GM18868 (cell line): Measurements from ENCODE around the gene CCDC57.
A peak's percentile ranks its signal among the peaks of the same experiment; 100 is the strongest.

ENCODE experiments used
- ATAC-seq: cut with Tn5 transposase; IDR thresholded peaks from one replicate; pipeline ENCODE4 v1.9.1; 2021; ENCODE audit warnings: mild to moderate bottlenecking, moderate library complexity; ENCODE audit not compliant: unreplicated experiment

CCDC57 gene

GRCh38 chr17:82237083-82237745, 24.6 kb upstream of the CCDC57 start:
- ATAC-seq = no peak

- no peak for ATAC-seq
These were observed 23.7 kb upstream of the CCDC57 start for GRCh38 chr17:82236142-82236971.

GRCh38 chr17:82235775-82236141, 23.1 kb upstream of the CCDC57 start:
- ATAC-seq = no peak

- no peak for ATAC-seq
These were observed 22.6 kb upstream of the CCDC57 start for GRCh38 chr17:82235056-82235774.

GRCh38 chr17:82234211-82235055, 21.8 kb upstream of the CCDC57 start:
- ATAC-seq = no peak

- no peak for ATAC-seq
These were observed 20.5 kb upstream of the CCDC57 start for GRCh38 chr17:82232876-82233785.

GRCh38 chr17:82232322-82232820, 19.7 kb upstream of the CCDC57 start:
- ATAC-seq = no peak

- ATAC-seq = no peak
These were observed 19.1 kb upstream of the CCDC57 start for GRCh38 chr17:82231562-82232321.

- ATAC-seq = no peak
These were observed 18.6 kb upstream of the CCDC57 start for GRCh38 chr17:82231312-82231561.

- peak; percentile 46 for ATAC-seq
These were observed 18.1 kb upstream of the CCDC57 start for GRCh38 chr17:82230609-82231311.

GRCh38 chr17:82229698-82230608, 17.3 kb upstream of the CCDC57 start:
- no peak for ATAC-seq

- ATAC-seq = peak; percentile 50
These were observed 16.4 kb upstream of the CCDC57 start, which contains the start of gene SLC16A3 for GRCh38 chr17:82228842-82229697. TSS of gene SLC16A3 (plus strand) at chr17:82229042. CDS start at chr17:82236009, 6,967 bp downstream.

- peak; percentile 16 for ATAC-seq
These were observed 15.7 kb upstream of the CCDC57 start for GRCh38 chr17:82228278-82228841.

GRCh38 chr17:82227629-82228277, 15.1 kb upstream of the CCDC57 start:
- ATAC-seq = no peak

GRCh38 chr17:82226809-82227628, 14.4 kb upstream of the CCDC57 start:
- no peak for ATAC-seq
